GM13976 (cell line): ENCODE results near the gene SERGEF.

ENCODE experiments used
- DNase-seq: peaks from one replicate; pipeline ENCODE4 v3.0.0; 2012; ENCODE audit warnings: low spot score
- CTCF ChIP-seq: IDR thresholded peaks from 2 replicates; pipeline ENCODE4 v1.5.1; 2012; ENCODE audit warnings: borderline replicate concordance, mild to moderate bottlenecking; ENCODE audit not compliant: insufficient read depth; ENCODE audit errors: extremely low read depth, missing control alignments, control extremely low read depth
- in situ Hi-C: fragments of 300-500 bp; cut with MboI; formaldehyde crosslinking; loops from one replicate; pipeline ENCODE4 v1.12.0; 2022; ENCODE audit warnings: low sequenced_read_pairs, mixed read lengths, inconsistent platforms; ENCODE audit not compliant: unreplicated experiment

Gene SERGEF

DNA sequence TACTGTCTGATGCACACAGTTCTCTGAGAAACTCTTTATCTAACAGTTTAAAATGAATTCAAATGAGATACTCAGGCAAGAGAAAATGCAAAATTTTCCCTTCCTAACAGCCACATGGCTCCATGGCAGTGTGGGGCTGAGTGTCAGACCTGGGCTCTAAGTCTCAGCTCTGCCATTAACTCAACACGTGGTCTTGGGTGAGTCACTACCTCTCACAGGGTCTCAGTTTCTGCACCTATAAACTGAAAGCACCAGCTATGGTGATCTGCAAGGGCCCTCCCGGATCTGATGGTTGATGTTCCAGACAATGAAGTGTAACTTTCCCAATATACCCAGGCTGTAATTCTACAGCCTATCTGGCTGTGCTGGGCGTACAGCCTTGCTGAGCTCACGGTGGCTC, 207.8 kb downstream of the SERGEF start:
- no peak for DNase-seq
- TF ChIP-seq CTCF = no peak
- in situ Hi-C loops = no loop called here

- in situ Hi-C loops = no loop called here
- no peak for DNase-seq
- no peak for TF ChIP-seq CTCF
Observed at GRCh38 chr11:17803754-17804334, 209.0 kb downstream of the SERGEF start.

- DNase-seq = no peak
- no peak for TF ChIP-seq CTCF
- in situ Hi-C loops = no loop called here
Observed at GRCh38 chr11:17802491-17802890, 210.4 kb downstream of the SERGEF start.

GRCh38 chr11:17801166-17801565, 211.7 kb downstream of the SERGEF start:
- in situ Hi-C loops = no loop called here
- DNase-seq = no peak

DNA sequence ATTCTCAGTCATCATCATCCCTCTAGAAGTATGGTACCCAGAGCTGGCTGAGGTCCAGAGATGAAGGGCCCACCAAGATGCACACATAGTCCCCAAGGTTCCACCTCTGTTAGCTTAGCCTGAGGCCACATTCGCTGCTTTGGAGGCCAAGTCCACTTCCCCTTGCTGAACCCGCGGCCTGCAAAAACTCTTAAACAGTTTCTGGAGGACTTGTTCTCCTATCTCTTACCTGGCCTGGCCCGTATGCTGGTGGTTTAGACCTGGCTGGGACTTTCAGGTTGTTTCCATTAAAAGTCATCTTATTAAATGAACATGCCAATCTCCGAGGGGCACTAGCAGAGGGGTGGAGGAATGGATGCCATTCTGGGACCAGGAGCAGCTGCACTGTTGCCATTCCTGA, 213.7 kb downstream of the SERGEF start:
- in situ Hi-C loops = no loop called here
- TF ChIP-seq CTCF = no peak
- no peak for DNase-seq

More at GRCh38 chr11:17801166-17801565, 211.7 kb downstream of the SERGEF start:
- no peak for TF ChIP-seq CTCF

DNA sequence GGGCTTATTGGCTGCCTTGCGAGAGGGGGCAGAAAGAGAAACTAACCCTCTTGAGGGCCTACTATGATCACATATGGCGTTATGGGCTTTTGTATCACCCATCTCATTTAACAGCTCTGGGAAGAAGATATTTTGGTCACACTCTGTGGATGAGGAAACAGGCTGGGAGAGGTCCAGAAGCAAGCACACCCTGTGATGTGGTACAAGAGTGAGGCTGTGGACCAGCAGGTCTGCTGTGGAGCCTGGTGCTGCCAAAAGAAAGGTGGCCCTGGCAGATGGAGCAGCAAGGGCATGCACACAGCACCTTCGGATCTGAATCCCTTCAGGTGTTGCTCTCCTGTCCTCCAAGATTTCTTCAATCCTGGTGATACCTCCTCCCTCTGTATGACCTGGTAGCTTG, 214.1 kb downstream of the SERGEF start:
- in situ Hi-C loops = no loop called here
- no peak for TF ChIP-seq CTCF
- no peak for DNase-seq
